B cell (primary cell): Measurements from ENCODE around the gene PROC.

Experiments
- EZH2 ChIP-seq: IDR thresholded peaks from 2 replicates; pipeline ENCODE4 v1.6.1; 2012; ENCODE audit warnings: borderline replicate concordance, low read depth, mild to moderate bottlenecking, moderate library complexity, low read length; ENCODE audit not compliant: insufficient read depth, poor library complexity, severe bottlenecking
- TF ChIP-seq, protein P1 (sequence below): fragments of 200-600 bp; IDR thresholded peaks from one replicate; pipeline ENCODE4 v1.8.0; 2022; ENCODE audit warnings: antibody characterized with exemption, mild to moderate bottlenecking

DNA sequence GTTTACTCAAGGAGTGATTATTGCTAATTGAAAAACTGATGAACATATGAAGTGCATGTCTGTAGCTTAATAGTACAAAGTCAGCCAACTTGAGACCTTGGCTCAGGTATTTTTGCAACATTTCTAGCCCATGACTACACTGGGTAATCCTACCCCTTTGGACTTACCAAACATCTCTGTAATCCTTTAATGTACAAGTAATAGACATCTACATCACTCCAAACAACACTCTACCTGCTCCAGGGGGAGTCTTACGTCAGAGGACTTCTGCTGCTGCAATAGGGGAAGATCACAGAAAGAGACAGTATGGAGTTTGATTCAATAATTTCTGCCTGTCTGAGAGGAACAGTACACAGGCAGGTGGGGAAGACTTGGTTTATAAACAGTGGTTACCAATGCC lies 54.0 kb downstream of the PROC start:
- TF ChIP-seq, protein P1, sequence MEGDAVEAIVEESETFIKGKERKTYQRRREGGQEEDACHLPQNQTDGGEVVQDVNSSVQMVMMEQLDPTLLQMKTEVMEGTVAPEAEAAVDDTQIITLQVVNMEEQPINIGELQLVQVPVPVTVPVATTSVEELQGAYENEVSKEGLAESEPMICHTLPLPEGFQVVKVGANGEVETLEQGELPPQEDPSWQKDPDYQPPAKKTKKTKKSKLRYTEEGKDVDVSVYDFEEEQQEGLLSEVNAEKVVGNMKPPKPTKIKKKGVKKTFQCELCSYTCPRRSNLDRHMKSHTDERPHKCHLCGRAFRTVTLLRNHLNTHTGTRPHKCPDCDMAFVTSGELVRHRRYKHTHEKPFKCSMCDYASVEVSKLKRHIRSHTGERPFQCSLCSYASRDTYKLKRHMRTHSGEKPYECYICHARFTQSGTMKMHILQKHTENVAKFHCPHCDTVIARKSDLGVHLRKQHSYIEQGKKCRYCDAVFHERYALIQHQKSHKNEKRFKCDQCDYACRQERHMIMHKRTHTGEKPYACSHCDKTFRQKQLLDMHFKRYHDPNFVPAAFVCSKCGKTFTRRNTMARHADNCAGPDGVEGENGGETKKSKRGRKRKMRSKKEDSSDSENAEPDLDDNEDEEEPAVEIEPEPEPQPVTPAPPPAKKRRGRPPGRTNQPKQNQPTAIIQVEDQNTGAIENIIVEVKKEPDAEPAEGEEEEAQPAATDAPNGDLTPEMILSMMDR, result no peak
- no peak for TF ChIP-seq EZH2
